ENCODE data around the gene PTPRD.

Gene PTPRD

GRCh38 chr9:9750719-9751118, 862.1 kb downstream of the PTPRD start:
- no peak for DNase-seq (ENCODE audit: low read depth)
- no peak overlapping the region for H3K4me3 ChIP-seq (ENCODE audit: low read length)
- no peak for TF ChIP-seq CTCF (IDR thresholded peaks at IDR 0.05; ENCODE audit: insufficient read depth, low read depth, low read length, missing control alignments)

- no peak overlapping the region for H3K4me3 ChIP-seq (ENCODE audit: low read length)
- no peak for DNase-seq (ENCODE audit: low read depth)
- TF ChIP-seq CTCF (IDR thresholded peaks at IDR 0.05; ENCODE audit: insufficient read depth, low read depth, low read length, missing control alignments), result no peak
Measured at GRCh38 chr9:9749591-9749990, 863.2 kb downstream of the PTPRD start.

GRCh38 chr9:9747787-9748186, 865.0 kb downstream of the PTPRD start:
- DNase-seq (ENCODE audit: low read depth), result peak; percentile 36
- H3K4me3 ChIP-seq (ENCODE audit: low read length), result no peak overlapping the region

GRCh38 chr9:9746826-9747225, 866.0 kb downstream of the PTPRD start:
- no peak overlapping the region for H3K4me3 ChIP-seq (ENCODE audit: low read length)
- TF ChIP-seq CTCF (IDR thresholded peaks at IDR 0.05; ENCODE audit: insufficient read depth, low read depth, low read length, missing control alignments), result no peak
- no peak for DNase-seq (ENCODE audit: low read depth)

More at GRCh38 chr9:9747787-9748186, 865.0 kb downstream of the PTPRD start:
- no peak for TF ChIP-seq CTCF (IDR thresholded peaks at IDR 0.05; ENCODE audit: insufficient read depth, low read depth, low read length, missing control alignments)

GRCh38 chr9:9743822-9744221, 869.0 kb downstream of the PTPRD start:
- DNase-seq (ENCODE audit: low read depth), result no peak
- H3K4me3 ChIP-seq (ENCODE audit: low read length), result no peak overlapping the region
- TF ChIP-seq CTCF (IDR thresholded peaks at IDR 0.05; ENCODE audit: insufficient read depth, low read depth, low read length, missing control alignments), result no peak

GRCh38 chr9:9730174-9730573, 882.6 kb downstream of the PTPRD start:
- TF ChIP-seq CTCF (IDR thresholded peaks at IDR 0.05; ENCODE audit: insufficient read depth, low read depth, low read length, missing control alignments), result no peak
- no peak for DNase-seq (ENCODE audit: low read depth)
- H3K4me3 ChIP-seq (ENCODE audit: low read length), result no peak overlapping the region

GRCh38 chr9:9729082-9729481, 883.7 kb downstream of the PTPRD start:
- no peak for DNase-seq (ENCODE audit: low read depth)
- H3K4me3 ChIP-seq (ENCODE audit: low read length), result no peak overlapping the region
- TF ChIP-seq CTCF (IDR thresholded peaks at IDR 0.05; ENCODE audit: insufficient read depth, low read depth, low read length, missing control alignments), result no peak

Data from epithelial cell of esophagus (primary cell).